IPS DF 4.7 (cell line): Measurements from ENCODE around the gene PDLIM1.
"Not testable (repeated sequence)": the region's sequence is repeated elsewhere in the genome, so short reads cannot be mapped to it uniquely, and the experiment has no call there.

Experiments
- DNase-seq: peaks from one replicate; pipeline ENCODE4 v3.0.0-alpha.2; 2013; ENCODE audit warnings: low spot score; ENCODE audit errors: extremely low read depth

The PDLIM1 gene

GRCh38 chr10:95242581-95243317 is 48.1 kb downstream of the PDLIM1 start:
- no peak for DNase-seq

- no peak for DNase-seq
Observed at GRCh38 chr10:95241533-95241932, 49.3 kb downstream of the PDLIM1 start.

- DNase-seq: no peak
Observed at GRCh38 chr10:95240811-95241210, 50.0 kb downstream of the PDLIM1 start.

GRCh38 chr10:95240096-95240495 is 50.7 kb downstream of the PDLIM1 start:
- not testable (repeated sequence) for DNase-seq

GRCh38 chr10:95237376-95238170 is 53.2 kb downstream of the PDLIM1 start:
- no peak for DNase-seq

- DNase-seq: no peak
Observed at GRCh38 chr10:95236068-95236903, 54.5 kb downstream of the PDLIM1 start.

GRCh38 chr10:95235676-95236067 is 55.1 kb downstream of the PDLIM1 start:
- no peak for DNase-seq

GRCh38 chr10:95234951-95235350 is 55.9 kb downstream of the PDLIM1 start:
- DNase-seq: no peak

GRCh38 chr10:95233377-95234034 is 57.3 kb downstream of the PDLIM1 start:
- no peak for DNase-seq

GRCh38 chr10:95230677-95231586 is 59.9 kb downstream of the PDLIM1 start:
- DNase-seq: peak; percentile 87

GRCh38 chr10:95229724-95230627 is 60.8 kb downstream of the PDLIM1 start:
- DNase-seq: peak; percentile 81

- DNase-seq: not testable (repeated sequence)
Observed at GRCh38 chr10:95228934-95229723, 61.7 kb downstream of the PDLIM1 start.

- no peak for DNase-seq
Observed at GRCh38 chr10:95225136-95225535, 65.7 kb downstream of the PDLIM1 start.

GRCh38 chr10:95221124-95221523 is 69.7 kb downstream of the PDLIM1 start:
- DNase-seq: no peak

- DNase-seq: no peak
Observed at GRCh38 chr10:95220539-95220938, 70.3 kb downstream of the PDLIM1 start.

GRCh38 chr10:95217476-95217875 is 73.3 kb downstream of the PDLIM1 start:
- no peak for DNase-seq

- no peak for DNase-seq
Observed at GRCh38 chr10:95214793-95215192, 76.0 kb downstream of the PDLIM1 start.

GRCh38 chr10:95214369-95214768 is 76.4 kb downstream of the PDLIM1 start:
- no peak for DNase-seq
